ENCODE results near the gene MARCO. TPM values are rescaled to one million over a fixed set of nuclear protein-coding genes. Genes with fewer than 3 reads are reported as not detected.

MARCO gene
- total and polyA plus RNA-seq, 2 of the 8 experiments (the other 6 are each of a cell fraction or from before 2014, with no cell fraction given): not detected

DNA sequence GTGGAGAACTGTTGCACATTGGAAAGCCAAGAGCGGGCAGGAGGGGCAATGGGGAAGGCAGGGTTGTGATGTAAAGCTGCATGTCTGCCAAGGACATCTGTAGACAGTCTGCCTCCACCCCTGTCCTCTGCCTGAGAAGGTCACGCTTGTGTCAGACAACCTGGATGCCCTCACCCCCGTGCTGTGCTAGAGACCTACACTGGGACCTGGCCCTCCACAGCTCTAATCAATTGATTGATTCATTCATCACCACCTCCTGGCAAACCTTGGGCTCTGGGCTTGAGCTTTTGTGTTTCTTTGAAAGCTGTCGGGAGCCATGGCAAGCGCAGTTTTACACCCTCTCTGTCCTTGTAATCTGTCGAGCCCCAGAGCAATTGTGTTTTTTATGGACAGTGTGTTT lies 41.1 kb downstream of the MARCO start (continued):
- TF ChIP-seq KDM1A (IDR thresholded peaks at IDR 0.05; ENCODE audit: borderline replicate concordance, low read length) (no peak), FOSL1 (IDR thresholded peaks at IDR 0.05; ENCODE audit: insufficient read depth, low read depth, low read length) (no peak)

Measured in H1 (cell line).